GDM1 (cell line): ENCODE data around the gene POU6F2.
"Not testable (repeated sequence)": the region's sequence is repeated elsewhere in the genome, so short reads cannot be mapped to it uniquely, and the experiment has no call there.

ENCODE experiments used
- DNase-seq: peaks from one replicate; lab custom pipeline; 2025; lab: John Stamatoyannopoulos, UW

POU6F2 gene

GRCh38 chr7:39187130-39187529 lies 209.4 kb downstream of the POU6F2 start:
- DNase-seq = no peak

GRCh38 chr7:39192476-39192875 lies 214.8 kb downstream of the POU6F2 start:
- no peak for DNase-seq

DNA sequence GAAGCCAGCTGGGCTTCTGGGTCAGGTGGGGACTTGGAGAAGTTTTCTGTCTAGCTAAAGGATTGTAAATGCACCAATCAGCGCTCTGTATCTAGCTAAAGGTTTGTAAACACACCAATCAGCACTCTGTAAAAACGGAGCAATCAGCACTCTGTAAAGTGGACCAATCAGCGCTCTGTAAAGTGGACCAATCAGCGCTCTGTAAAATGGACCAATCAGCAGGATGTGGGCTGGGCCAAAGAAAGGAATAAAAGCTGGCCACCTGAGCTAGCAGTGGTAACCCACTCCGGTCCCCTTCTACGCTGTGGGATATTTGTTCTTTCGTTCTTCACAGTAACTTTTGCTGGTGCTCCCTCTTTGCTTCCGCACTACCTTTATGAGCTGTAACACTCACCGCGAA lies 216.7 kb downstream of the POU6F2 start:
- DNase-seq = not testable (repeated sequence)

GRCh38 chr7:39195967-39196366 lies 218.3 kb downstream of the POU6F2 start:
- DNase-seq = no peak

DNA sequence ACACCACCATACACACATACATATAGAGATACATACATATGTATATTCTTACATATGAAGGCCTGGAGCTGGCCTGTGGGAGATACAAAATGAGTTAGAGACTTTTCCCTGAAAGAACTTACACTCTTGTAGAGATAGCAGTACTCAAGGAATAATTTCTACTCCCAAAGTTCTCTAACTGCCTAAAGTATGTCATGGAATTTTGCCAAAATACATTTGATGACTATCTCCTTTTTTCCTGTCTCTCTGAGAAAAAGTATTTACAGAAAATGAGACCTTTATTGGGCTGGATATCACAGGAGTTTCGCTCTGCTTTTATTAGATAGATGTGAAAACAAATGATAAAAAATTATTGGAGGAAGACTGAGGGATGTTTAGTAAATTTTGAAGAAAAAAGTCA lies 220.1 kb downstream of the POU6F2 start:
- no peak for DNase-seq

DNA sequence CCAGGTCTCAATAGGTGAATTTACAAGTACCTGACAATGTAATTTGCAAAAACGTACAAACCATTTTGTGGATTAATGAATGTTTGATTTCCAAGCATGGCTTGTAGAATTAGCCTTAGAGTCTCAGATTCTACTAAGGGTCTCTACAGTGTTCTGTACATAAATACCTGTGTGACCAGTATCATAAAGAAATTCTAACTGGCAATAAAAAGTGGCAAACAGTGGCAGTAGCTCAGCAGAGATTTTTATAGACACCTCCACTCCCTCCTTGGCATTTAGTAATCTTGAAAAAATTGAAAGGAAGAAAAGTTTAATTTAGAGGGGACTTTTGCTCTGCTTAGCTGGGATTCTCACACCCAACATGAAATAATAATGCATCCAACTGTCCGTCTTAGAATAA lies 220.8 kb downstream of the POU6F2 start:
- DNase-seq = no peak

GRCh38 chr7:39199006-39199405 lies 221.3 kb downstream of the POU6F2 start:
- DNase-seq = no peak

DNA sequence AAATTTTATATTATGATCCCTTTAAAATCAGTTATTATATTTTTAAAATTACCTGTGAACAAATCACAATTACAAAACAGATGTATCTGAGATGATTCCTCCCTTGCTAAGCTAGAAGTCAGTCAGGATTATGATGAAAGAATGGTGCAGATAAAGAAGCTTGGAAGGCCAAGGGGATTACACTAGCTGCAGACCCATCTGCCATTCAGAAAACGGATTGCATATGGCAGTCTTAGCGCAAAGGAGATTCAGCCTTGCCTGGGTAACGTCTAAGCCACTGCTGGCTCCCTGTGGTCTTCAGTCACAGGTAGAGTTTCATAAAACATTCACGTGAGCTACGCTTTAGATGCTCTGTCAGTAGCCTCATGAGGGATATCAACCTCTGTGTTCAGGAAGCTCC lies 222.2 kb downstream of the POU6F2 start:
- DNase-seq = no peak

DNA sequence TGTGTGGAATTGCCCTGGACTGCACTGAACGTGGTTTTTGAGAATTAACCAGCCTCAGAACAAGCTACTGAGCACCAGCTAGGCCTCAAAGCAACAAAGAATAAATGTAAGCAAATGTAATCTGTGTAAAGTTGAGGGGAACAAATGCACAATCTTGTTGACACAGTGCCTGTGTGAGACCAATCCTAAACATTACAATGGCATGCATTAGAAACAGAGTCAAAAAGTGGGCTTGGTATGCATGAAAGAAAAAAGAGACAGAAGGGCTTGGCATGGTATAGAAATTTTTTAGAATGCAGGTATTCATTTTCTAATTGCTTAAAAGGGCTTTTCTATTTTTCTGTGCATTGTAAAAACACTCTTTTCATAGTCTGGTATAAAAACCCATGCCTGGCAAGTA lies 224.3 kb downstream of the POU6F2 start:
- DNase-seq = no peak

DNA sequence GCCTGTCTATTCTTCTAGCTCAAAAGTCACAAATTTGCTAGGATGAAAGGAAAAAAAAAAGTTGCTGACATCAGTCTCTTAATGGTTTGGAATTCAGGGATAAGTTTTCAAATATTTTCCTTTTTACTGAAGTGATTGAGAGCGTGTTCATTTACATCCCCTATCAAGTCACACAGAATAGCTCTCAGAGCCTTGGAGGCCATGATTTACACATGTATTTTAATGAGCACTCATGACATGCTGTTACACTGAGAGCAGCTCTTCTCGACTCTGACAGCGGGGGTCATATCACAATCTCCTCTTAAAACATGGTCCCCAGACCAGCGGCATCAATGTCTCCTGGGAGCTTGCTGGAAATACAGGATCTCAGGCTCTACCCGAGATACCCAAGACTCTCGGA lies 232.7 kb downstream of the POU6F2 start:
- no peak for DNase-seq

- no peak for DNase-seq
Observed at GRCh38 chr7:39211581-39211980, 233.9 kb downstream of the POU6F2 start.

- DNase-seq = no peak
Observed at GRCh38 chr7:39212876-39213275, 235.2 kb downstream of the POU6F2 start.

GRCh38 chr7:39217783-39218182 lies 240.1 kb downstream of the POU6F2 start:
- no peak for DNase-seq

GRCh38 chr7:39219869-39220268 lies 242.2 kb downstream of the POU6F2 start:
- DNase-seq = no peak

GRCh38 chr7:39221901-39222300 lies 244.2 kb downstream of the POU6F2 start:
- DNase-seq = no peak

GRCh38 chr7:39228946-39229345 lies 251.2 kb downstream of the POU6F2 start:
- no peak for DNase-seq

- DNase-seq = no peak
Observed at GRCh38 chr7:39233851-39234529, 256.3 kb downstream of the POU6F2 start.

DNA sequence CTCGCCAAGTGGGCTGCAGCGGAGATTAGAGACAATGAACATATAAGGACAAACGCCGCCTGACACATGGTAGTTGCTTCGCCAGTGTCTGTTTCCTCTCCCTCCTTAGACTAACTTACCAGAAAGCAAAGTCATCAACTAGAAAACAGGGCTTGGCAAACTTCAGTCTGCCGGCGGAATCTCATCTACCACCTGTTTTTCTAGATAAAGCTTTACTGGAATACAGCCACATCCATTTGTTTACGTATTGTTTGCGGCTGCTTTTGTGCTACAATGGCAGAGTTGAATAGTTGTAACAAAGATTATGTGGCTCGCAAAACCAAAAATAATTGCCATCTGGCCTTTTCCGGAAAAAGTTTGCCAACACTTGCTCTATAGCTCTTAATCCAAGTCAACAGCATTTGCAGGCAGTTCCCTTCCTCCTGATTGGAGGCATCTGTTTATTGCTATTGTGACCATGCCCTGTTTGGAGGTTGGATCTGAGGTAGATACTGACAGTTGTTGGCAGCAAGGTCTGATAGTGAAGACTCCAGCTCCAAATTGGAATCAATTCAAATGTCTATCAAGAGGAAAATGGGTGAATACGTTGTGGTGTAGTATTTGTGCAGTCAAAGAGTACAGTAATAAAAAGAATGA lies 260.6 kb downstream of the POU6F2 start:
- no peak for DNase-seq

GRCh38 chr7:39240864-39241263 lies 263.2 kb downstream of the POU6F2 start:
- no peak for DNase-seq

DNA sequence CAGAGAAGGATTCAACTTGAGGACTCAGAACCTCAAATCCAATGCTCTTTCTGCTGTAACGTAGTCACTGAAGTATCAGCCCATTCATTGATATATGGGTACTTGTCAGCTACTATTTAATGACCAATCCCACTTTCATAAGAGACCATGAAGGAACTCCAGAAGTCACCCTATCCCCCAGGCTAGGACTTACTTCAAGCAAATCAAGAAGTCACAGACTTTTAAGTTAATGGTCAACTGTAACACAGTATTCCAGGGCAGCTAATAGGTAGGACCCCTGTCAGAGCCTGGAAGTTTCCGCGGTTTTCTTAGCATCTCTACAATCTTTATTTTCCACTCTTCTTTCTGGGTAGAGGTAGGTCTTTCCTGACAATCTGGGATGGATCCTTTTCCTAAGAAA lies 269.9 kb downstream of the POU6F2 start:
- DNase-seq = no peak

- DNase-seq = no peak
Observed at GRCh38 chr7:39248041-39248691, 270.5 kb downstream of the POU6F2 start.

DNA sequence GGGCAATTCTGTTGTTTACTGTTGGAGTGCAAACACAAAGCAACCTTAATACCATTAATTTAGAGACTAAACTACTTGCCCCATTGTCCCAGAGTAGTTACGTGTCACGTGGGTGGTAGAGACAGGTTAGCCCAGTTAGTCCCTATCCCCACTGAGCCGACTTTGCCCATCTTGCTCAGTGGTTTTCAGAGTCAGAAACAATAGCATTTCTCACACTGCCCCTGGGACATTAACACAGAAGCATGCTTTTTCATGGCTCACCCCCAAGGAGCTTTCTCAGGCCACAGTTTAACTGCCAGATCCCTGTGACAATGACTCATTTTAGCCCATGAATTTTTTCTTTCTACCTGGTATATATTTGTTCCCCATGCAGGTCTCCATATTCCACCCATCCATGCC lies 271.0 kb downstream of the POU6F2 start:
- DNase-seq = no peak

DNA sequence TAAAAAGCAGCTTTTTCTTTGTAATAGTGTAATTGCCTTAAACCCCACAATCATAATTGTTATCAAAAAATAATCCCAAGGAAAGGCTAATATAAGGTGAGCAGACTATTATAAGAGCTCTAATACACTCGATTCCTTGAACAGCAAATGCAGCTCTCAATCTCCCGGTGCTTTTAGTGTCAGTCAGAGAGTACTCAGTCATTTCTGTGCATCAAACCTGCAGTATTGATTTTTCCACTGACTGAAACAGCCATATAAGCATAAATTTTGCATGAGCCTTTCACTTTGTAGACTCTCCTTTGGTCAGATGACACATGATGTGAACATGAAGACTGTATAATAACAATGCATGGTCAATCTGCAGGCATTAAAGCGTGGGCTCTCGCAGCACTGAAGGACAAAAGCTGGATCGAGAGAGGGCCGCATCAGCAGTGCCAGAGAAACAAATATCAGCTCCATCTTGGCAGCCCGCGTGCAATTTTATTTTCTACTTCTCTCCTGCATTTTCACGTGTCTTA lies 272.0 kb downstream of the POU6F2 start:
- no peak for DNase-seq
